Putamen (tissue), 1 donor: ENCODE measurements around the gene LTB4R2.

ENCODE experiments used
- DNase-seq: peaks from one replicate; pipeline ENCODE4 v3.0.0-alpha.2; 2016; ENCODE audit warnings: low spot score

LTB4R2 gene, protein sequence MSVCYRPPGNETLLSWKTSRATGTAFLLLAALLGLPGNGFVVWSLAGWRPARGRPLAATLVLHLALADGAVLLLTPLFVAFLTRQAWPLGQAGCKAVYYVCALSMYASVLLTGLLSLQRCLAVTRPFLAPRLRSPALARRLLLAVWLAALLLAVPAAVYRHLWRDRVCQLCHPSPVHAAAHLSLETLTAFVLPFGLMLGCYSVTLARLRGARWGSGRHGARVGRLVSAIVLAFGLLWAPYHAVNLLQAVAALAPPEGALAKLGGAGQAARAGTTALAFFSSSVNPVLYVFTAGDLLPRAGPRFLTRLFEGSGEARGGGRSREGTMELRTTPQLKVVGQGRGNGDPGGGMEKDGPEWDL

DNA sequence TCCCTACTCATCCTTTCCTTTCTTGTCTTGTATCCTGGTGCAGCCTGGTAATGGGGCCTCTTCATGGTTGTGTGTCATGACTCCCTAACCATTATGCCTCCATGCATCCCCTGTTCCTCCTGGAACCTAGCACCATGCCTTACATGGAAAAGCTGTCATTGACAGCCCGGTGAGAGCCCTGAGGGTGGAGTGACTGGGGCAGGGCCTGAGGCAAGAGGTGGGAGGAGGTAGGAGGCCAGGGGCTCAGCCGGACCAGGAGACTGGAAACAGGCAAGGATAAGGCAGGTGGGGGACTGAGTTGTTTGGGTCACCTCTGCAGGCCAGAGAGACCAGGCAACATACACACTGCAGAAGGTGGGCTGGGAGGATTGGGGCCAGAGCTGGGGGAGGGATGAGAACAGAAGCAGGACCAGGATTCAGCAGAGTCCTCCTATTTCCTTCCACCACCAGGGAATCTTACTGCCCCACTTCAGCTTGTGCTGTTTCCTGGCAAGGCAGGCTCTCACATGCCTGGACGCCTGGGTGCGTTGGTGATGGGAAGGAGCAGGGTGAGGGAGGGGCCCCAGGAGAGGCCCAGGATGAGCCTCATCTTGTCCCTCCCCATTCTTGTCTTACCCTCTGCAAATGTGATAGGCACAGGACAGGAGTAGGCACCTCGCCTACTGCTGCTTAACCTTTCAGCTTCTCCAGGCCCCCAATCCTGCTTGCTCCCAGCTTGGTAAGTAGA lies at the start of gene LTB4R2:
Gene LTB4R2, plus strand, starts transcription at position 603 of the 727 bp plus-strand sequence. CDS start 525 bp downstream, outside the sequence.
- DNase-seq = no peak

DNA sequence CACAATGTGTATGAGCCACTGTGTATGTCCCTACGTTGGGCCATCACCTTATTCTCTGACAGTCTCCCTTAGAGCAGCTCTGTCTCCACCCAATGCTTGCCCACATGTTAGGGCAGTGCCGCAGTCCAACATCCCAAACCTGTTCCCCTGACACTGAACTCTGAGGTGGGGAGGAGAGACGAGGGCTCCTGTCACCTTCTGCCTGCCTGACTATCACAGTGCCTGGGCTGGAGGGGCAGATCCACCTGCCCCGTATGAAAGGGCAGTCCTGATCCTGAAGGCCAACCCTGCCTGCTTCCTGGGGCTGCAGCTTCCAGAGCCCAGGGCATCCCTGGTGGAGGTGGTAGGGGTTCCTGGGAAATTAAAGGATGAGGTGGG lies 49.2 kb upstream of the LTB4R2 start:
- no peak for DNase-seq

DNA sequence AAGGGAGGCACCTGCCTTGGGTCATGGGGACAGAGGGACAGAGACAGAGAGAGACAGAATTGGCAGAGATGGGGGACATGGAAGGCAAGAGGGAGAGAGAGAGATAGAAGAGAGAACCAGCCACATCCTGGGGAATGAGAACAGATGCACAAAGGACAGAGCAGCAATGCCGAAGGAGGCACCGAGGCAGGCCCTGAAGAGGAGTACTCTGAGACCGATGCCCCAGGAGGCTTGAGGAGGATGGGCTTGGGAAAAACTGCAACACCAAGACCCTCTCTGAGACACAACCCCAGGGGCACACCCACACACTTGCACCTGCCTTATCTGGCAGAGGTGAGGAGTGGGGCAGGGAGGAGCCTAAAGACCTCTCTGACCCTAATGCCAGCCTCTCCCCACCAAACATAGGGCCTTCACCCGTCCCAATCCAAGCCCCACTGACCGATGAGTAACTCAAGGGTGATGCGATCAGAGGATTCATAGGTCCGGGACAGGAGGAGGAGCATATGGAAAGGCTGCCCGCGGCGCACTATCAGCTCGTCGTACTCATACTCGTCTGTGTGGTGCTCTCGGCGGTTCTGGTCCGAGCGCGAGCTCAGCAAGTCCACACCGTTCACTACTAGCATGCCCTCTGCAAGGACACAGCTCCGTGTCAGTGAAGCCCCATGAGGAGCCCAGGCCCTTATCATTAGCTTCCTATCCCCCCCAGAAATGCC lies 48.5 kb upstream of the LTB4R2 start:
- DNase-seq = no peak

DNA sequence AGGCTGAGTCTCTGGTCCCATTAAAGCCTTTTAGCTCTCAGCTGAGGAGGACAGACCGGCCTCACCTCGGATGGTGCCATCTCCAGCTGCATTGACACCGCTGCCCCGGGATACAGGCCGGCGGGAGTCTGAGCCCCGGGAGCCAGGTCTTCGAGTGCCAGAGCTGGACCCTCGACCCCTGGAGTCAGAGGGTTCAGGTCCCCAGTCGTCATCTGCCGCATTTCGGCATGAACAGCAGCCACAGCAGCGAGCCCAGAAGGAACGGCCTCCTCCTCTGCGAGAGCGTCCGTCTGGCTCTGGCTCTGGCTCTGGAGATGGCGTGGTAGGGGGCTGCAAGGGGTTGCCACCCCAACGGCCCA lies 48.0 kb upstream of the LTB4R2 start:
- DNase-seq = no peak

DNA sequence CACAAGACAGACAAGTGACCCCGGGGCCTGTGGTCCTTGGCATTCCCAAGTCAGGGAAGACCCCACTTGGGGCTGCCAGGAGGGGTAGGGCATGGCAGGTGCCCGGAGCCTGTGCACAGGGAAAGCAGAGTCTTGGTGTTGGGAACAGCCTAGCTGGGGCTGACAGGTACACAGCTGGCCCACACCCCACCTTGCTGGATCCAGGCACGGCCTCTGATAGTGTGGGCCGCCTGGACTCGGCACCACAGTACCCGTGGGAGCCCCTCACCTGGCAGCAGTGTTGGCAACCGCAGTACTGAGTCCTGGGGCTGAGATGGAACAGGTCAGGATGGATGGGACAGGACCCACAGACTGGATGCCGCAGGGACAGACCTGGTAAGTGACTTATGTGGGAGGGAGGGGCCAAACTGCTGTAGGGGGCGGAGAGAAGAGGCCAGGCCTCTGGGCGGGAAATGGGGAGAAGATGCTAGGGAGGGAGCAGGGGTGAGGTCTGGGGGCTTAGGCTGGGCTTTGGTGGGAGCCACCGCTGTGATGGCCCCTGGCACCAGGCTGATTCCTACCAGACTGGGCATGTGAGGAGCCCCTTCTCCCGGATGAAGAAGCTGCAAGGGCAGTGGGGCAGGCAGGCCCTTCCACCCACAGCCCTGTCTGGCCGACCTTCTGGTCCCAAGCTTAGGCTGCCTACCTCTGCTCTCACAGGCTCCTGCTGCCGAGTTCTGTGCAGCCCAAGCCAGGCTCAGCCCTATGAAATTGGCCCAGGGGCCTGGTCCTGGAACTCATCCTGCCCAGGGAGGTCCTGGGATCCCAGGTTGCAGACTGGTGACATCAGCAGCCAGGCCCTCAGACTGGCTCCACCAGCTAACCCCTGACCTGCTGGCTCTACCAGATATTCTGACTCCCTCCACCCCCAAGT lies 46.9 kb upstream of the LTB4R2 start, which contains the start of gene TGM1:
Gene TGM1, minus strand, starts transcription at position 357 of the 913 bp plus-strand sequence. CDS start 825 bp downstream, outside the sequence.
- no peak for DNase-seq

DNA sequence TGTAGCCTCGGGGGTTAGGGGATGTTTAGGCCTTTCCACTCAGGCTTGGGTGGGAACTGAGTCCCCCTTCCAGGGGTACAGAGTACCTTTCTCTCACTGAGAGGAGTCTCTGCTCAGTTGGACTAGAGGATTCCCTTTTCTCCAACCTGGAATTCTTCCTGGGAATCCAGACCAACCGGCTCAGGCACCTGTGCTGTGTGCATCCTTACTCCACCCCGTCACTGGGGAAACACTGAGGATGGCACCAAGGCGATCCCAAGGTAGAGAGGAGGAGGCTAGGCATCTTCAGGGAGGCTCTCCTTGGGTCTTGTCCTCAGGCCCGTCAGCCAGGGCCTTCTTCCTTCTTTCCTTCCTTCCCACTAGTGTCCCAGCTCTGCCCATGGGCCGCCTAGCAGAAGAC lies 46.1 kb upstream of the LTB4R2 start:
- DNase-seq = no peak

DNA sequence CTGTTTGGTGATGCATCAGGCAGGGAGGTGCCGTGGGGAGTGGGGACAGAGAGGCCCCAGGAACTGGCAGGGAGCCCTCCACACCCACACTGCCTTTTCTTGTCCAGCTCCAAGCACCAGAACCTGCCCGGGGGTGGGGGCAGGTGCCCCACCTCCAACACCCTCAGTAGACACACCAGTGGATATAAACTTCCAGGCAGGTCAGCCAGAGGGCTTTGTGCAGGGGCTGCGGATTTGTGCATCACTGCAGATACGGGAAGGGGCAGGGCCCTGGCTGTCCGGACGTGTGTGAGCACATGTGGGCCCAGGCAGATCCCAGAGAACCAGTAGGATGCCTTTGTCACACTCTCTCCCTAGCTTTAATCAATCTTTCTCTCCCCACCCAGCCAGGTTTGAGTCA lies 45.6 kb upstream of the LTB4R2 start:
- no peak for DNase-seq

DNA sequence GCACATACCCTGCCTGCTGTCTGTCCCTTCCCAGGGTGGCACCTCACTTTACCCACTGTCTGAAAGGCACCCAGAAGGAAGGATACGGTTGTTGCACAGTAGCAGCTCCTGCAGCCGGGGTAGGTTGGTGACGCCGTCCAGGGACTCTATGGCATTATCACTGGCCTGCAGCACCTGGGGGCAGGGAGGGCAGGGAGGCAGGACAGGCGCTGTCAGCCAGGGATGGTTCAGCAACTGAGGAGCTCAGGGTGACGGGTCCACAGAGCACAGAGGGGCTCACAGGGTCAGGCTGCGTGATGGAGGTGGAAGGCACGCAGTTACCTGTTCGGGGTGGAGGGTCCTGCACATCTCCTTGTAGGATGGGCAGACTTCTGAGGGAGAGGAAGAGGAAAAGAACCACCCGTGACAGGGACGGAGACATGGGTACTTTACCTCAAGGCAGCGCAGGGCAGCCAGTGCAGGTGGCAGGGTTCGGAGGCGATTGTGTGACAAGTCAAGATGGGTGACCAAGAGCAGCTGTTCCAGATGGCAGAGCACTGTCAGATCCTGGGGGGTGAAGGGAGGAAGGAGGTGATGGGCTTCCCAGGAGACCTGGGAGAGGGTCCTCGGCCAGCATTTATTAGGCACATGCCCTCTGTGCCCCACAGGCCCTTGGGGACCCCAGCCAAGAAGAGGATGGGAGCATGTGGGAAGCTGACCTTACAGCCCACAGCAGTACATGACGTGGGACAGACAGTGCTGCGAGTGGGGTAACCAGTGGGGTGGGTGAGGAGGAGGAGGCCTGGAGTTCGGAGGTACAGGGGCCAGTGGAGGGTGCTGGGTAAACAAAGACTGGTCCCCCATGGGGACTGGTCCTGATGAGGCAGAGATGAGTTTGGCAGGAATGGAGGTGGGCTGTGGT lies 43.3 kb upstream of the LTB4R2 start:
- no peak for DNase-seq

DNA sequence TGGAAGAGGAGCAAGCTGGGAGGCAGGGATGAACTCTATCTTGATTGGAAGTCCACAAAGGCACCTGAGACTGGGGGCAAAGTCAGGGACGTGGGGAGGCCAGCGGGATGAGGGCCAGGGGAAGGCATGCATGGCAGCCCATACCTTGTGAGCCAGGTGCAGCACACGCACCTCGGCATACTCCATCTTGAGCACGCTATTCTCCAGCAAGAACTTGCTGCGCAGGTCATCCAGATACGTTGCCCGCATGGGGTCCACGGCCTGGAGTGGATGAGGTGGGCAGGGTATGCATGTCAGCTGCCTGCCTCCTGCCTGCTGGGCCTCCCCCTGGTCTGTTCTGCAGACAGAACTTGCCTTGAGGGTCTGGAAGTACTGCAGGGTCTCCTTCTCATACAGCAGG lies 42.4 kb upstream of the LTB4R2 start:
- DNase-seq = no peak

DNA sequence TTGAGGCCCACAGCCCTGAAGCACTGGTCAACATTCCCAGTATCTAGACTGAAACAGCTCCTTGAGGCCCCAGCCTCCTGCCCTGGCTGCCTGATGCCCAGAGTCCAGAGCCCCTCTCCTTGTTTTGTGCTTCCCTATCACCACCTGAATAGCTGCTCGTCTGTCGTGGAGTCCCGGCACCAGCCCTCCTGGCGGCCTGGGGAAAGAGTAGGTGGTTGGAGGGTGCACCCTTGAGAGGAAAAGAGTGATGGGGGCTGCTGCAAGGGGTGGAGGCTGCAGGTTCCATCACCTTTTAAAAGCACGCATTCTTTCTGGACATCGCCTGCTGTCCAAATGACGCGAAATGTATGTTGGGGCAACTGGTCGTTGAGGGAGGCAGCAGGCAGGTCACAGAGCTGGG lies 41.7 kb upstream of the LTB4R2 start:
- DNase-seq = no peak

DNA sequence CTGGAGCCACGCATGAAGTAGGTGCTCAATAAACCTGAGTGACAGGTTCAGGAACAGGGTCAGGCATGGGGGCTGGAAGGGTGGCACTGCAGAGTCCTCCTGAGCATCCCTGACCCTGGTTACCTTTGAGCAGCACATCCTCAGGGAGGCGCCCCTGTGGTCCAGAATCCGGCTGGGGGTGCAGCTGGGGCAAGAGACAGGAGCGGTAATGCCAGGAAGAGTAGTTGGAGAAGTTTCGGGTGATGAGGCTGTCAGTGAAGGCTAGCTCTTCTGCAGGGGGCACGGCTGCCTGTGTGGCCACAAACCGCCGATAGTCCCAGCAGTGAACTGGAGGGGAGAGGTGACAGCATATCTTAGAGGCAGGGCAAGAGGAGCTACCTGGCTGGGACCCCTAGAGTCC lies 40.6 kb upstream of the LTB4R2 start:
- no peak for DNase-seq

DNA sequence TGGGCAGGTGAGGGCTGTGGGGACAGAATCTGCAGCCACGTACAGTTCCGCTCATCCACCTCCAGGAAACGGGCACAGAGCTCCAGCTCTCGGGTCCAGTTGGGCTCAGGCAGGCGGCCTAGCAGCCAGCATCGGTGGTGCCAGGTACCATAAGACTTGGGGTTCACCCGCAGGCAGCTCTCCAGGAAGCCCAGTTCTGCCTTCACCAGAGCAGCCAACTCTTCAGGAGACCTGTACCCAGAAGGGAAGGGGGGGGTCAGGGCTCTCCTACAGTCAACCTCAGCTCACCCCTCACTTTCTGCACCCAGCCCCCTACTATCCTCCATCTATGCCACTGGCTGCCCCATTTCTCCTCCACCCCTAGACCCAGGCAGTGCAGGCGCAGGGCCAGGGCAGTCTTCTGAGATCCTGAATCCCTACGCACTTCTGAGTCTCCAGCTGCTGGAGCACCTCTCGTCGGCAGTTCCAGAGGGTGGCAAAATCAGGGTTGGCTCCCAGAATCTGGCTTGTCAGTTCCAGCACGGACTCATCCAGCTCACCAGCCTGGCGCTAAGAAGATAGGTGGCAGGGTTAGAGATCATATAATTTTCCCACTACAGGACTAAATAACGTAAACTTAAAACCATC lies 39.9 kb upstream of the LTB4R2 start:
- DNase-seq = no peak

DNA sequence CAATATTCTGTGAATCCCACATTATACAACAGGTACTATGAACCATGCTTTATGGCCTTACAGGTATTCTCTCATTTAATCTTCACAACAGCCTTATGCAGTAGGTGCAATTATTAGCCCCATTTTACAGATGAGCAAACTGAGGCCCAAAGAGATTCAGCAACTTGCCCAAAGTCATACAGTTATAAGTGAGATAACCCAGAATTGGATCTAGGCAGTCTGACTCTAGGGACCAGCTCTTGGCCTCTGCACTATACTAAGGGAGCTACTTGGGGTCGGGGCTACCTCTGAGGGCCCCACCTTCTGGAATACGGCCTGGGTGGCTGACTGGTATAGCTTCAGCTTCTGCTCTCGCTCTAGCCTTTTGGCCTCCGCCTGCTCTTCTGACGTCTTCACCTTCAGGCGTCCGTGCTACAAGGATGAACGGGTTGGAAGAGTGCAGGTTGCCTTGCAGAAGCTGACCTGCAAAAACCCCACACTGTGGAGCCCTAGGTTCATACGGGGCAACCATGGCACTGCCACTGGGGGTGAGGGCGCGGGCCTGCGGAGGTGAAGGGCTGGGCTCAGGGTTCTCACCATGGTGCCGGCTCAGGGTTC lies 39.3 kb upstream of the LTB4R2 start:
- no peak for DNase-seq

DNA sequence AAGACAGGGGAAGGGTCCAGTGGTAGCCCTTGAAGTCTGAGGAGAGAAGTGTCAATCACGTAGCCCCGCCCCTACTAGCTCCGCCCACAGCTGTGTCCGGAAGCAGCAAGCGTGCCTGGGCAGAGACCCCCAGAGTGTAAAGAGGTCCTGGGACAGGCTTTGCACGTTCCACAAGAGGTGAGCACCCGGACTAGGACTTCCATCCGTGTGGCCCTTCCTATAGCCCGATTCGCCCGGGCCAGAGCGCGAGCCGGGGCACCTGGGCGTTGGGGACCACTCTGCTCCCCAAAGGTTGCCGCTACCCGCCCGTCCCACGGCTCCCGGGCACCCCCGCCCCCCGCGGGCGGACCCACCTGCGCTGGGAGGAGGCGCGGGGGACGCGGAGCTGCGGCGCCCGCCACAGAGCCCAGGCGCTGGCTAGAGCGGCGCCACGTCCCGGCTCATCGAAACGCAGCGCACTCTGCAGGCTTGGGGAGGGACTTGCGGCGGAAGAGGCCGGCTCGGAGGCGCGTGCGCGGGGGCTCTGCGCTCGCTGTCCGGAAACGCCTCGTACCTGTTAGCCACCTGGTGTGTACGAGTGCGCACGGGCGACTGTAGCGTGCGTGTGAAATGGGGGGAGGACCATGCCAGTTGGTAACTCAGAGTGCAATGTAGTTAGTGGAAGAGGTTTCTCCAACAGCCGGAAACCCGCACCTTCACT lies 38.7 kb upstream of the LTB4R2 start, which contains the start of gene RABGGTA:
Gene RABGGTA, minus strand, starts transcription at position 464 of the 700 bp plus-strand sequence. CDS start 482 bp downstream, outside the sequence.
- peak; percentile 87 for DNase-seq

DNA sequence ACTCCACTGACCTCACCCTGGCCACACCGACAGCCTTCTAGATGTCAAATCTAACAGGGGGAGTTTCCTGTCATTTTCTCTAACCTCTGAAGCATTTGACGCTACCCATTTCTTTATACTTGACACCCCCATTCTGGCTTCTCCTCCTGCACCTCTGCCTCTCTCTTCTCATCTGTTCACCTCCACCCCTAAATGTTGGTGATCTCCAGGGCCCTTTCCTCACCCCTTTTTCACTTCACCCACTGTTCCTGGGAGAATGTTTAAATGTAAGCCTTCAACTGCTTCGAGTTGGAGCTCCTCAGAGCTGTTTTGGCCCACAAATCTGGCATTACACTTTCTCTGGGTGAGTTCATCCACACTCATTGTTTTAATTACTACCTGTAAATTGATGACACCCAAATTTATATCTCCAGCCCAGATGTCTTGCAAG lies 38.1 kb upstream of the LTB4R2 start:
- DNase-seq = no peak

DNA sequence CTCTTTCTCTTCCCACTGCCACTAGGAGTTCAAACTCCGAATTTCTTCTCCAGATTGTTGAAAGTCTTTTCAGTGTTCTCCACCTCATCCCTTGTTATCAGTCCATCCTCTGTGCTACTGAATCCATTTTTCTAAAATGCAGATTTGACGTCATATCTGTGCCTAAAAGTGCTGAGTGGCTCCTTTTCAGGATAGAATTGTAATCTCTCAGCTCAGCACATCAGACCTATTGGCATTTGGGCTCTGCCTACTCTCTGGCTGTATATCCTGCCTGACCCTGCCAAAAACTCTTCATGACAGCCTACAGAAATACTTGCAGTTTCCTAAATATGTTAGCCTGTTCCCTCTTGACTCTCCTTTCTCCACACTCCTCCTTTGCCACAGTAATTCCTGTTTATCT lies 37.5 kb upstream of the LTB4R2 start:
- no peak for DNase-seq

DNA sequence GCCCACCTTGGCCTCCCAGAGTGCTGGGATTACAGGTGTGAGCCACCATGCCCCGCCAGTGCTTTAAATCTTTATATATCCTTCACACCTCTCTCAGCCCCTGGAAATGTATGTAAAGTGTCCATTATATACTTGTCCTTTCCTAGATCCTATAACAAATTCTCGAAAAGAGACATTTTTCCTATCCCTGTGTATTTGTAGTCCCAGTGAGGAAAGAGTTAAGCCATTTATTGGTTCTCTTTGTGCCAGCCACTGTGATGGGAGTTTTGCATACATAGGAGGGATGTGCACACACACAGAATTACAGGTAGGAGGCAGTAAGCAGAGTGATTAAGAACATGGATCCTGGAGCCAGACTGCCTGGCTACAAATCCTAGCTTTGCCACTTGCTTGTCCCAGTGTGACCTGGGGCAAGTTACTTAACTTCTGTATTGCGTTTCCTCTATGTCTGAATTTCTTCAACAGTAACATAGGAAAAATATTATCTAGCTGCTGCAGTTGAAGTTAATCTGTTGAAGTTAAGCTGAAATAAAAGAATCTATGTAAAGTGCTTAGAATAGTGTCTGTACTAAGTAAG lies 36.4 kb upstream of the LTB4R2 start:
- no peak for DNase-seq

DNA sequence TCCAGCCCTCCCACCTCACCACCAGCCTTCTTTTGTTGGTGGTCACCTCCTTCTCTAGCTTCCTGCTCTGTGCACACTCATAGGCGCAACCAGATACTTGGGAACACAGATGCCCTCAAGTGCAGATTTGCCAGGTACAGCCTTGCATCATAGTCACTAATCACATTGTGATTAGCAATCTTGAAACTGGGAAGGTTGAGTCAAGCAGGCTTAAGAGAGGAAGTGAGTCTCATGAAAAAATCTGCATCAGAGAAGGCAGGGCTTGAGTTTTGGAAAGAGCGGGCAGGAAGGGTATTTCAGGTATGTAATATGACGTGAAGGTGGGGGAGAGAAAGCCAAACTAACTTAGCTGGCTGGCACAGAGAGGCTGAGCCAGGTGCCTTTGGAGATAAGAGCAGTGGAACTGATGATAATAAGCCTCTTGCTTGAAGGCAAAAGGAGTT lies 35.8 kb upstream of the LTB4R2 start:
- no peak for DNase-seq

DNA sequence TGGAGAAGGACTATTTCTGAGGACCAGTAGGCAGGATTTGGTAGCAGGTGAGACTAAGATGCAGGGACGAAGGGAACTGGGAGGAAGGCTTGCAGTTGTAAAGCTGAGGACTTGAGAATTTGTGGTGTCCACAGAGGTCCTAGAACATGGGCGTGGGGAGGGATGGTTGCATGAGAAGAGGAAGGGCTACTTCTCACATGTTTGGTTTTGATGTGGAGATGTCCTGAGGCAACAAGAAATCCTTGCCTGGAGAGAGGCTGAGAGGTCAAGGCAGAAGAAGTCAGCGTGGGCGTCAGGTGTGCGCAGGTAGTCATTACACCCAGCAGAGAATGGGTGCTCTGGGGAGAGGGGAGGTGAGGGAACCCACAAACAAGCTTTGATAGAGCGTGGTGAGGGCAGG lies 32.9 kb upstream of the LTB4R2 start:
- DNase-seq = no peak
